Neural crest cell (in vitro differentiated cells): ENCODE data around the gene LY6G5C. TPM values are rescaled to one million over a fixed set of nuclear protein-coding genes. Genes with fewer than 3 reads are reported as not detected.
A peak's percentile ranks its signal among the peaks of the same experiment; 100 is the strongest.

Experiments
- DNase-seq: peaks from one replicate; pipeline ENCODE4 v3.0.0; 2021; ENCODE audit warnings: low read depth, mixed read lengths, low spot score
- H3K27ac Mint-ChIP-seq: one replicate; pipeline ENCODE4 v1.8.0; 2021; ENCODE audit warnings: mild to moderate bottlenecking, mixed read lengths; ENCODE audit not compliant: unreplicated experiment
- H3K27me3 Mint-ChIP-seq: 2 replicates; pipeline ENCODE4 v1.8.0; 2021; ENCODE audit warnings: low read depth, mild to moderate bottlenecking, mixed read lengths
- H3K36me3 Mint-ChIP-seq: 2 replicates; pipeline ENCODE4 v1.8.0; 2021; ENCODE audit warnings: low read depth, mild to moderate bottlenecking, mixed read lengths
- H3K4me1 Mint-ChIP-seq: 2 replicates; pipeline ENCODE4 v1.8.0; 2021; ENCODE audit warnings: mixed read lengths
- H3K4me3 Mint-ChIP-seq: one replicate; pipeline ENCODE4 v1.8.0; 2021; ENCODE audit warnings: mild to moderate bottlenecking, mixed read lengths
- H3K9me3 Mint-ChIP-seq: 2 replicates; pipeline ENCODE4 v1.8.0; 2021; ENCODE audit warnings: mixed read lengths
- total RNA-seq: library from RNA; stranded (reverse); gene quantifications from 2 replicates; pipeline ENCODE4 v1.2.1, GENCODE V29; 2021
- TF ChIP-seq, protein P1 (sequence below): fragments of 200-600 bp; sonication (generic); conservative IDR thresholded peaks from 2 replicates; pipeline ENCODE4 v1.5.0; 2021; ENCODE audit warnings: antibody characterized with exemption, mild to moderate bottlenecking

The LY6G5C gene
- total RNA-seq, 1 donor from 2014 or later = 9.1 TPM

DNA sequence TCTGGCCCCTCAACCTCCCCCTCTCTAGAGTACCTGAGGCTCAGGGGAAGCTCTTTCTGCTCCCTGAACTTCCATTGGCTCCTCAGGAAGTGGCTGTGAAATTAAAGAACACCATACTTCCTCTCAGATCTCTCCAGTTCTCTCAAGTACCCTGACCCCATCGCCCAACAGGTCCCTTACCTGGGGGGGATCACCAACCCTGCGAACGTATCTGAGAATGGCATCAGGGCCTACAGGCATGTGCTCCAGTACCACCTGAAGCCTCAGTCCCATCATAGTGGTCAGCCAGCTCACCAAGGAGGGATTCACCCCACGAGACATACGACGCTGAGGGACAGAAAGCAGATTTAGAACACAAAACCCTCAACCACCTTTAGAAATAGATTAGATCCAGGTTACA, 40.3 kb downstream of the LY6G5C start:
- H3K4me3 Mint-ChIP-seq = peak overlapping the region; percentile 56
- no peaks in the 10 kb centered on the region for H3K4me1 Mint-ChIP-seq
- H3K9me3 Mint-ChIP-seq = no peaks in the 10 kb centered on the region
- H3K27me3 Mint-ChIP-seq = peaks cover 3% of the 10 kb centered on the region
- DNase-seq = no peak
- H3K27ac Mint-ChIP-seq = no peak overlapping the region
- TF ChIP-seq, protein P1, sequence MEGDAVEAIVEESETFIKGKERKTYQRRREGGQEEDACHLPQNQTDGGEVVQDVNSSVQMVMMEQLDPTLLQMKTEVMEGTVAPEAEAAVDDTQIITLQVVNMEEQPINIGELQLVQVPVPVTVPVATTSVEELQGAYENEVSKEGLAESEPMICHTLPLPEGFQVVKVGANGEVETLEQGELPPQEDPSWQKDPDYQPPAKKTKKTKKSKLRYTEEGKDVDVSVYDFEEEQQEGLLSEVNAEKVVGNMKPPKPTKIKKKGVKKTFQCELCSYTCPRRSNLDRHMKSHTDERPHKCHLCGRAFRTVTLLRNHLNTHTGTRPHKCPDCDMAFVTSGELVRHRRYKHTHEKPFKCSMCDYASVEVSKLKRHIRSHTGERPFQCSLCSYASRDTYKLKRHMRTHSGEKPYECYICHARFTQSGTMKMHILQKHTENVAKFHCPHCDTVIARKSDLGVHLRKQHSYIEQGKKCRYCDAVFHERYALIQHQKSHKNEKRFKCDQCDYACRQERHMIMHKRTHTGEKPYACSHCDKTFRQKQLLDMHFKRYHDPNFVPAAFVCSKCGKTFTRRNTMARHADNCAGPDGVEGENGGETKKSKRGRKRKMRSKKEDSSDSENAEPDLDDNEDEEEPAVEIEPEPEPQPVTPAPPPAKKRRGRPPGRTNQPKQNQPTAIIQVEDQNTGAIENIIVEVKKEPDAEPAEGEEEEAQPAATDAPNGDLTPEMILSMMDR = no peak
- H3K36me3 Mint-ChIP-seq = peaks cover 32% of the 10 kb centered on the region

DNA sequence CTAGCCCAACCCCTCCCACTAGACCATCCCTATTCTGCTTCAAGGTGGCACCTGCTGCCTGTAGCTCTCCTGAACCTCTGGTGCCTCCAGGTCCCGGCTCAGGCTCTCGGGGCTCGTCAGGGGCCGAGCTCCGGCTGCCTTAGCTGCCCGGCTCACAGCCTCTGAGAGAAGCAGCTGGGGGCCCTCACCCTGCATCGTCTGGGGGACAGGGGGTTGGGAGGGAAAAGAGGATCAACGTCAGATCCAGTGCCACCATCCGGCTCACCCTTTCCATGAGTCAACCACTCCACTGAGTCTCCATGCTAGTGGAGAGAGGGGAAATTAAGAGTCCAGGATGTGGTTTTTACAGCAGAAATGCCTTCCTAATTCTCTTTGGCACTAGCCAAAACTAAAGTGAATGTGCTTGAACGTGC, 41.4 kb downstream of the LY6G5C start:
- H3K27ac Mint-ChIP-seq = no peak overlapping the region
- H3K36me3 Mint-ChIP-seq = peaks cover 30% of the 10 kb centered on the region
- DNase-seq = no peak
- no peaks in the 10 kb centered on the region for H3K9me3 Mint-ChIP-seq
- H3K27me3 Mint-ChIP-seq = peaks cover 3% of the 10 kb centered on the region
- no peaks in the 10 kb centered on the region for H3K4me1 Mint-ChIP-seq
- peak overlapping the region; percentile 15 for H3K4me3 Mint-ChIP-seq
- TF ChIP-seq, protein P1 = no peak

DNA sequence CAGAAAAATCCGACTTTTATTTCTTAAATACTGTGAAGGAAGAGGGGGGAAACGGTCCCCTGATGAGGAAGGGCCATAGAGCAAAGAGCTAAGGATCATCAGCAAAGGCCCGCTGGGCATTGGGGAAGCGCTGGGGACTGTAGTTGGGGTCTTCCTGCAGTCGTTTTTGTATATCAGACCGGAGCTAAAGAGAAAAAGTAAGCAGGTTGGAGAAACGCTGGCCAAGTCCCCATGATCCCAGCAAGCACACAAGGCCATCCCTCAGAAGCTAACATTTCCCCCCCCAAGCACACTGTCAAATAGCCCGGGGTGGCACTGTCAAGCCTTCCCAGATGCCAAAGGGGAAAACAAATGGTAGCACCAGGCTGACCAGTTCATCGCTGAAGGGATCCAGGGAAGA, 41.8 kb downstream of the LY6G5C start:
- peaks cover 1% of the 10 kb centered on the region for H3K4me1 Mint-ChIP-seq
- no peak overlapping the region for H3K27ac Mint-ChIP-seq
- peaks cover 3% of the 10 kb centered on the region for H3K27me3 Mint-ChIP-seq
- DNase-seq = no peak
- H3K9me3 Mint-ChIP-seq = no peaks in the 10 kb centered on the region
- H3K4me3 Mint-ChIP-seq = peak overlapping the region; percentile 1
- H3K36me3 Mint-ChIP-seq = peaks cover 32% of the 10 kb centered on the region
- TF ChIP-seq, protein P1 = no peak

DNA sequence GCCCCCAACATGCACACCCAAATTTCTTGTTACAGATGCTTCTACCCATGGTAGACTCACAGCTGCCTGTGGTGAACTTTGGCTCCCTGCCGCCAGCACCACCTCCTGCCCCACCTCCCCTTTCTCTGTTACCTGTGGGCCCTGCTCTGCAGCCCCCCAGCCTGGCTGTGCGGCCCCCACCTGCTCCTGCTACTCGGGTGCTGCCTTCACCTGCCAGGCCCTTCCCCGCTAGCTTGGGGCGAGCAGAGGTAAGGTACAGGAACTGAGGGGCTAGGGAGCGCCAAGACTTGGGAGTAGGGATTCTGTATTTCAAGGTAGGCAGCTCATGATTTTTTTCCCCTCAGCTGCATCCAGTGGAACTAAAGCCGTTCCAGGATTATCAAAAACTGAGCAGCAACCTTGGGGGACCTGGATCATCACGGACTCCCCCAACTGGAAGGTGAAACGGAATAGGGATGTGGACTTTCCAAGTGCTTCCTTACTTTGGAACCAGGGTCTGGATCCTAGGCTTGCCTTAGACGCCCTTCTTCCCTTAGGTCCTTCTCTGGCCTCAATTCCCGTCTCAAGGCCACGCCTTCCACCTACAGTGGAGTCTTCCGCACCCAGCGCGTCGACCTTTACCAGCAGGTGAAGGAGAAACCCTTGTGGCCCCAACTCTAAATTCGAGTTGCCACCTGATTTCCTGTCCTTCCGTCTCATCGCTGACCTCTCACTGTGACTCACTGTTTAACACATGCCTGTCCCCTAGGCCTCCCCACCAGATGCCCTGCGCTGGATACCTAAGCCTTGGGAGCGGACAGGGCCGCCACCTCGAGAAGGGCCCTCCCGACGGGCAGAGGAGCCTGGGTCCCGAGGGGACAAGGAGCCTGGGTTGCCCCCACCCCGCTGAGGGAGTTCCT, 43.9 kb downstream of the LY6G5C start:
- Mint-ChIP-seq H3K9me3 (no peaks in the 10 kb centered on the region), H3K27ac (no peak overlapping the region), H3K27me3 (peaks cover 3% of the 10 kb centered on the region), H3K4me3 (no peak overlapping the region), H3K36me3 (peaks cover 35% of the 10 kb centered on the region), H3K4me1 (peaks cover 4% of the 10 kb centered on the region)
- no peak for DNase-seq
- TF ChIP-seq, protein P1 = no peak

DNA sequence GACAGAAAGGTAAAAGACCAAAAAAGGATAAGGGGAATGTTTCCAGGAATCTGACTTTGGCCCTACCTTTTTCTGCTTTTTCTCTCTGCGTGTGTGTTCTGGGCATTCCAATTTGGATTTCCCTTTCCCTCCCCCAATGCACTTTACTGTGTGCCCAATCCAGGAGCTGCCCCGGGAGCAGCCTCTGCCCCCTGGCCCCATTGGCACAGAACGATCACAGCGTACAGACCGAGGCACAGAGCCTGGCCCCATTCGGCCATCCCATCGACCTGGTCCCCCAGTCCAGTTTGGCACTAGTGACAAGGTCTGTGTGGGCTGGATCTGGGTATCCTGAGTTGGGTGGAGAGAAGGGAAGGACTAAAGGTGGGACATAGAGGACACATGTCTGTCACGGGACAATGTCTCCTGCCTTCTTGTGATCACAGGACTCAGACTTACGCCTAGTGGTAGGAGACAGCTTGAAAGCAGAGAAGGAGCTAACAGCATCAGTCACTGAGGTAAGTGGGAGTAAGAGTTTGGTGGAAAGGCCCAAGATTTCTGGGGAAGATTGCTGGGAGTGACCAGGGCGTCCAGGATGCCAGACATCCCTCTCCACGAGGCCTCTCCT, 45.8 kb downstream of the LY6G5C start:
- peak overlapping the region; percentile 46 for H3K27ac Mint-ChIP-seq
- TF ChIP-seq, protein P1 = no peak

More for the DNA sequence above, 45.8 kb downstream of the LY6G5C start:
- no peak for DNase-seq
- Mint-ChIP-seq H3K4me1 (peaks cover 4% of the 10 kb centered on the region), H3K4me3 (no peak overlapping the region), H3K9me3 (no peaks in the 10 kb centered on the region), H3K36me3 (peaks cover 34% of the 10 kb centered on the region), H3K27me3 (peaks cover 3% of the 10 kb centered on the region)
